Neuronal stem cell (in vitro differentiated cells): Measurements from ENCODE around the gene OR4K15.
"Not testable (repeated sequence)": the region's sequence is repeated elsewhere in the genome, so short reads cannot be mapped to it uniquely, and the experiment has no call there.

Source experiments
- DNase-seq: peaks from one replicate; pipeline ENCODE4 v3.0.0-alpha.2; 2013; ENCODE audit warnings: low spot score
- H2AFZ ChIP-seq: one replicate; pipeline ENCODE4 v1.6.1; 2013; ENCODE audit warnings: mild to moderate bottlenecking, low read length, inconsistent platforms
- H2AK5ac ChIP-seq: 2 replicates; pipeline ENCODE4 v1.6.1; 2013; ENCODE audit warnings: low read depth, mild to moderate bottlenecking, inconsistent platforms, low read length, moderate library complexity, mixed read lengths
- H2BK120ac ChIP-seq: 2 replicates; pipeline ENCODE4 v1.6.1; 2013; ENCODE audit warnings: low read depth, mild to moderate bottlenecking, inconsistent platforms, low read length, moderate library complexity, mixed read lengths
- H2BK12ac ChIP-seq: one replicate; pipeline ENCODE4 v1.6.1; 2013; ENCODE audit warnings: low read length, inconsistent platforms
- H2BK15ac ChIP-seq: 2 replicates; pipeline ENCODE4 v1.6.1; 2013; ENCODE audit warnings: mild to moderate bottlenecking, low read length, inconsistent platforms, mixed read lengths
- H2BK5ac ChIP-seq: one replicate; pipeline ENCODE4 v1.6.1; 2013; ENCODE audit warnings: inconsistent platforms, mild to moderate bottlenecking, low read length, moderate library complexity
- H3K14ac ChIP-seq: one replicate; pipeline ENCODE4 v1.6.1; 2013; ENCODE audit warnings: low read length, inconsistent platforms
- H3K18ac ChIP-seq: 2 replicates; pipeline ENCODE4 v1.6.1; 2013; ENCODE audit warnings: low read length, inconsistent platforms
- H3K23ac ChIP-seq: 2 replicates; pipeline ENCODE4 v1.6.1; 2013; ENCODE audit warnings: low read depth, mild to moderate bottlenecking, mixed read lengths, low read length, inconsistent platforms; ENCODE audit not compliant: poor library complexity
- H3K27ac ChIP-seq: replicated peaks from 3 replicates; pipeline ENCODE4 v1.5.1; 2013; ENCODE audit warnings: low read length, inconsistent platforms
- H3K27me3 ChIP-seq, 3 experiments: 2 replicates each; pipeline ENCODE4 v1.6.1; 2013; ENCODE audit warnings: low read length in 3 of 3, mild to moderate bottlenecking in 2 of 3, inconsistent platforms in 1 of 3, low read depth in 1 of 3, mixed read lengths in 1 of 3, moderate library complexity in 1 of 3; ENCODE audit not compliant: control insufficient read depth in 3 of 3, insufficient read depth in 3 of 3
- H3K36me3 ChIP-seq, 2 donors: replicated peaks in 1 of 2; 2 replicates each; pipeline ENCODE4 v1.6.1; 2013; ENCODE audit warnings: low read length in 2 of 2; ENCODE audit not compliant: control insufficient read depth in 2 of 2, insufficient read depth in 2 of 2
- H3K4ac ChIP-seq: 2 replicates; pipeline ENCODE4 v1.6.1; 2013; ENCODE audit warnings: inconsistent platforms, mild to moderate bottlenecking, low read length, moderate library complexity
- H3K4me1 ChIP-seq, 2 donors: 1 replicate in 1 of 2; 2 replicates in 1 of 2; pipeline ENCODE4 v1.6.1; 2013; ENCODE audit warnings: low read length in 2 of 2, low read depth in 1 of 2; ENCODE audit not compliant: control insufficient read depth in 2 of 2, insufficient read depth in 1 of 2
- H3K4me2 ChIP-seq: one replicate; pipeline ENCODE4 v1.6.1; 2013; ENCODE audit warnings: mild to moderate bottlenecking, low read length, inconsistent platforms; ENCODE audit not compliant: insufficient read depth, poor library complexity, severe bottlenecking
- H3K4me3 ChIP-seq, 2 donors: 2 replicates each; pipeline ENCODE4 v1.5.1; 2013; ENCODE audit warnings: low read length in 2 of 2, mild to moderate bottlenecking in 2 of 2, inconsistent platforms in 1 of 2, moderate library complexity in 1 of 2
- H3K79me1 ChIP-seq: one replicate; pipeline ENCODE4 v1.6.1; 2013; ENCODE audit warnings: low read depth, mild to moderate bottlenecking, inconsistent platforms, low read length, moderate library complexity
- H3K9ac ChIP-seq: one replicate; pipeline ENCODE4 v1.6.1; 2013; ENCODE audit warnings: mild to moderate bottlenecking, low read depth, low read length, inconsistent platforms; ENCODE audit not compliant: poor library complexity
- H3K9me3 ChIP-seq, 2 donors: replicated peaks in 1 of 2; 2 replicates each; pipeline versions ENCODE3 to v1.6.1; 2013; ENCODE audit warnings: low read length in 2 of 2, mild to moderate bottlenecking in 2 of 2, inconsistent platforms in 1 of 2, low read depth in 1 of 2, mixed read lengths in 1 of 2, moderate library complexity in 1 of 2; ENCODE audit not compliant: control insufficient read depth in 2 of 2, insufficient read depth in 1 of 2
- H4K8ac ChIP-seq: one replicate; pipeline ENCODE4 v1.6.1; 2013; ENCODE audit warnings: low read depth, mild to moderate bottlenecking, inconsistent platforms, low read length, moderate library complexity
- H4K91ac ChIP-seq: one replicate; pipeline ENCODE4 v1.6.1; 2013; ENCODE audit warnings: low read length, low read depth, mild to moderate bottlenecking, inconsistent platforms; ENCODE audit not compliant: poor library complexity
- WGBS, 2 donors: extraction: QIAGEN DNeasy Blood & Tissue Kit; methylation state at CpG; one replicate each; pipeline ENCODE4 v1.1.7; 2013; ENCODE audit warnings: missing lambda C conversion rate in 2 of 2, mixed read lengths in 1 of 2; ENCODE audit not compliant: insufficient read length in 2 of 2, insufficient replicate concordance in 1 of 2; ENCODE audit errors: extremely low coverage in 2 of 2; 5-methylcytosine and 5-hydroxymethylcytosine counted together

OR4K15 gene

GRCh38 chr14:19949218-19949617 is 26.2 kb upstream of the OR4K15 start:
- 100% methylated on average over 1 of the region's 2 CpGs for WGBS, 2 donors
- Histone ChIP-seq H3K9me3 (no peaks in the 10 kb centered on the region), H4K8ac (no peak overlapping the region), H2BK120ac (no peak overlapping the region), H2AK5ac (no peak overlapping the region), H2BK5ac (no peak overlapping the region), H3K27me3 (no peaks in the 10 kb centered on the region), H3K14ac (no peak overlapping the region), H2AFZ (no peak overlapping the region), H2BK12ac (no peak overlapping the region), H3K23ac (no peak overlapping the region), H3K4ac (no peak overlapping the region), H3K27ac (no peak overlapping the region), H3K79me1 (no peaks in the 10 kb centered on the region), H4K91ac (no peak overlapping the region), H3K36me3 (no peaks in the 10 kb centered on the region), H3K4me1 (no peaks in the 10 kb centered on the region), H3K18ac (no peak overlapping the region), H3K4me3 (no peak overlapping the region), H2BK15ac (no peak overlapping the region), H3K9ac (no peak overlapping the region), H3K4me2 (no peak overlapping the region)
- DNase-seq = no peak

GRCh38 chr14:19969735-19970134 is 5.7 kb upstream of the OR4K15 start:
- not testable (repeated sequence) for H4K8ac ChIP-seq, H3K4me3 ChIP-seq, DNase-seq, H3K14ac ChIP-seq, H3K9me3 ChIP-seq, H2AK5ac ChIP-seq, H2BK120ac ChIP-seq, H3K79me1 ChIP-seq, H3K18ac ChIP-seq, H3K27me3 ChIP-seq, H2AFZ ChIP-seq, H3K4me1 ChIP-seq, H3K36me3 ChIP-seq, H2BK5ac ChIP-seq, H3K9ac ChIP-seq, H3K27ac ChIP-seq, H3K4me2 ChIP-seq, H2BK15ac ChIP-seq, H2BK12ac ChIP-seq, H3K23ac ChIP-seq, H3K4ac ChIP-seq, H4K91ac ChIP-seq
- WGBS, 2 donors = no CpG with 5 or more reads among the region's 2 CpGs

- no CpG with 5 or more reads among the region's 1 CpG for WGBS, 2 donors
Observed at GRCh38 chr14:19974844-19975243, 547 bp upstream of the OR4K15 start.

GRCh38 chr14:19993438-19993837 is 18.0 kb downstream of the OR4K15 start:
- H3K9ac ChIP-seq = no peak overlapping the region
- H3K4me1 ChIP-seq = no peaks in the 10 kb centered on the region
- H2BK15ac ChIP-seq = no peak overlapping the region
- H2AFZ ChIP-seq = no peak overlapping the region
- H3K4ac ChIP-seq = no peak overlapping the region
- no peak overlapping the region for H2BK5ac ChIP-seq
- no peaks in the 10 kb centered on the region for H3K27me3 ChIP-seq
- WGBS, 2 donors = no CpG with 5 or more reads among the region's 2 CpGs
- H3K4me3 ChIP-seq = no peak overlapping the region
- H3K18ac ChIP-seq = no peak overlapping the region
- no peak overlapping the region for H2BK120ac ChIP-seq
- no peak overlapping the region for H4K91ac ChIP-seq
- H3K36me3 ChIP-seq = no peaks in the 10 kb centered on the region
- H3K9me3 ChIP-seq = peaks cover 0 to 14% of the 10 kb centered on the region in 2 donors
- no peak for DNase-seq
- H2AK5ac ChIP-seq = no peak overlapping the region
- H3K27ac ChIP-seq = no peak overlapping the region
- H3K23ac ChIP-seq = no peak overlapping the region
- no peak overlapping the region for H3K4me2 ChIP-seq
- no peak overlapping the region for H4K8ac ChIP-seq
- no peak overlapping the region for H2BK12ac ChIP-seq
- no peaks in the 10 kb centered on the region for H3K79me1 ChIP-seq
- H3K14ac ChIP-seq = no peak overlapping the region

More at GRCh38 chr14:19974844-19975243, 547 bp upstream of the OR4K15 start:
- Histone ChIP-seq H3K36me3 (no peaks in the 10 kb centered on the region), H2BK15ac (no peak overlapping the region), H3K79me1 (no peaks in the 10 kb centered on the region), H3K4me3 (no peak overlapping the region), H3K9me3 (no peaks in the 10 kb centered on the region), H3K9ac (no peak overlapping the region), H3K4me1 (no peaks in the 10 kb centered on the region), H3K27me3 (no peaks in the 10 kb centered on the region), H2BK5ac (no peak overlapping the region), H3K4ac (no peak overlapping the region), H2BK12ac (no peak overlapping the region), H2BK120ac (no peak overlapping the region), H4K8ac (no peak overlapping the region), H3K14ac (no peak overlapping the region), H2AFZ (no peak overlapping the region), H4K91ac (no peak overlapping the region), H3K18ac (no peak overlapping the region), H2AK5ac (no peak overlapping the region), H3K4me2 (no peak overlapping the region), H3K27ac (no peak overlapping the region), H3K23ac (no peak overlapping the region)
- no peak for DNase-seq
